Stimulated activated CD8-positive, alpha-beta memory T cell treated with anti-CD3 and anti-CD28 coated beads, Interleukin-15, amount 100 ng/mL, for 4 hours (primary cell): Measurements from ENCODE around the gene GPR155.

Experiments
- DNase-seq, 2 donors: peaks; one replicate each; pipeline ENCODE4 v3.0.0-alpha.2; 2020; ENCODE audit warnings: low read depth in 2 of 2

Gene GPR155, protein sequence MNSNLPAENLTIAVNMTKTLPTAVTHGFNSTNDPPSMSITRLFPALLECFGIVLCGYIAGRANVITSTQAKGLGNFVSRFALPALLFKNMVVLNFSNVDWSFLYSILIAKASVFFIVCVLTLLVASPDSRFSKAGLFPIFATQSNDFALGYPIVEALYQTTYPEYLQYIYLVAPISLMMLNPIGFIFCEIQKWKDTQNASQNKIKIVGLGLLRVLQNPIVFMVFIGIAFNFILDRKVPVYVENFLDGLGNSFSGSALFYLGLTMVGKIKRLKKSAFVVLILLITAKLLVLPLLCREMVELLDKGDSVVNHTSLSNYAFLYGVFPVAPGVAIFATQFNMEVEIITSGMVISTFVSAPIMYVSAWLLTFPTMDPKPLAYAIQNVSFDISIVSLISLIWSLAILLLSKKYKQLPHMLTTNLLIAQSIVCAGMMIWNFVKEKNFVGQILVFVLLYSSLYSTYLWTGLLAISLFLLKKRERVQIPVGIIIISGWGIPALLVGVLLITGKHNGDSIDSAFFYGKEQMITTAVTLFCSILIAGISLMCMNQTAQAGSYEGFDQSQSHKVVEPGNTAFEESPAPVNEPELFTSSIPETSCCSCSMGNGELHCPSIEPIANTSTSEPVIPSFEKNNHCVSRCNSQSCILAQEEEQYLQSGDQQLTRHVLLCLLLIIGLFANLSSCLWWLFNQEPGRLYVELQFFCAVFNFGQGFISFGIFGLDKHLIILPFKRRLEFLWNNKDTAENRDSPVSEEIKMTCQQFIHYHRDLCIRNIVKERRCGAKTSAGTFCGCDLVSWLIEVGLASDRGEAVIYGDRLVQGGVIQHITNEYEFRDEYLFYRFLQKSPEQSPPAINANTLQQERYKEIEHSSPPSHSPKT

DNA sequence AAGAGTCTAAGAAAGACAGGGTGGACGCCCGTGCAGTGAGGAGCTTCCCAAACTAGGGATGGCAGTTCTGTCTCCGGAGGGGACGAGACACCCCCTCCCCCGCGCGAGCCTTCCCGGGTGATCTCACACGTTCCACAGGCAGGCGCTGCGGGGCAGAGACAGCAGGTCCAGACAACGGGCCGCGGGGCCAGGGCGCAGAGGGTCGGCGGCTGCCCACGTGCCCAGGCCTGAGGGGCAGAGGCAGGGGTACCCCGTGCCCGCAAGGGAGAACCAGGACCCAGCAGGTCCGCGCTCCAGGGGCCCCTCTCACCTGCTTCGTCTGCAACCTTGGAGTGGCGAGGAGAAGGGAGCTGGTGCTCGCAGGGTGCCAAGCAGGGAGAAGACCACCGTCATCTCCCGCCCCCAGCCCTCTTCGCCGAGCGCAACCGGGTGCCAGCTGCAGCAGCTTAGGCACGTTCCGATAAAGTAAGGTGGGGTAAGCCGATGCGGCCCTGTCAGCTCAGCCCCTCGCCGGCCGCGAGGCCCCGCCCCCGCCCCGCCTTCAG lies at the start of gene GPR155:
Gene GPR155 (minus strand): TSS at position 467 of the 545 bp plus-strand sequence. CDS start 5,073 bp downstream, outside the sequence.
- DNase-seq, result no peak

DNA sequence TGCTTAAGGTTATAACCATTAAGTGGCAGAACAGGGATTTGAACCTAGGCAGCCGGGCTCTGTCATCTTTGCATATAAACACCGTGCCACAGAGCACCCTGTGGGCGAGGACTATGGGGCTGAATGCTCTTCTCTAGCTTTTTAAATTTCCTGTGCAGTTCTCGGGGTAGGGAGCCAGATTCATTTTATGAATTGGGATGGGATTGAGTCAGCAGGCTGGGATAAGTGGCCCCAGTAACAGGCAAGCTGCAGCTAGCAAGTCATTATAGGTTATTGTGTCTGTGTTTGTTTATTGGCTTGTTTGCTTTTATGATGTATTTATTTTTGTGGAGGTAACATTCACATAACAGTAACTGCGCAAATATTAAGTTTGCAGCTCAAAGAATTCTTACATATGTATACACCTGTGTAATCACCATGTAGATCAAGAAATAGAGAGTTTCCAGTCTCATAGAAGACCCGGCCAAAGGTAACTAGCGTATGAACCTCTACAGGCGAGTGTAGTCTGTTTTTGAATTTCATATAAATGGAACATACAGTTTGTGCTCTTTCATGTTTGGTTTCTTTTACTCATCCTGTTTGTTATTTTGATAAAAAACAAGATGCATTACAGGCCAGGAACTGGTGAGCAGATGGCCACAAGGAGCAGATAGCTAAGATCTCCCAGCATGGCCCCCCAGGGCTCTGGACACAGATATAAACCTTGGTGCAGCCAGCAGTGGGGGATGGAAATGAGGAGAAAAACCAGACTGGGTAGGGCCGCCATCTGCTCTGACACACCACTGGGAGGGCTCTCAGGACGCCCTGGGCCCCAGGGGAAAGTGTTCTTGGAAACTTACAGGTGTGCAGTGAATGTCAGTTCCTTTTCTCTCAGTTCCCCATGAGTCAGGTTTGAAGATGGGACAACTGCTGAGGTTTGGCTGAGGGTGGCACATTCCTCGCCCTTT lies 49.2 kb upstream of the GPR155 start:
- no peak for DNase-seq

DNA sequence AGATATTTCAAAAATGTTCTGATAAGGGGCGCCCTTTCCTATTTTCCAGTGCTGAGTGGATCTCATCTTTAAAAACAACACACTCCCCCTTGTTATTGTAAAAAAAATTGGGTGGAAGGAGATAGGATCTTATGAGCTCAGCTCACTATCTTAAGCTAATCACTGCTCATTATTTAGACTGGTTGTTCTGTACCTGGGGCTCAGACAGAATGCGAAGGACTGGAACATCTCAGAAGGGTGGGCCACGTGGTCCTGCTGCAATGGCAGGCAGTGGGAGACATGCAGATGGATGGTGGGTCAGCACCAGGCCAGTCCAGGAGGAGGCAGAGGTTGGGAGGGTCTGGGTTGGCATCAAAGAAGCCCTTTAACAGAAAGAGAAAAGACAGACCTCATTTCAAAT lies 48.3 kb upstream of the GPR155 start:
- no peak for DNase-seq

DNA sequence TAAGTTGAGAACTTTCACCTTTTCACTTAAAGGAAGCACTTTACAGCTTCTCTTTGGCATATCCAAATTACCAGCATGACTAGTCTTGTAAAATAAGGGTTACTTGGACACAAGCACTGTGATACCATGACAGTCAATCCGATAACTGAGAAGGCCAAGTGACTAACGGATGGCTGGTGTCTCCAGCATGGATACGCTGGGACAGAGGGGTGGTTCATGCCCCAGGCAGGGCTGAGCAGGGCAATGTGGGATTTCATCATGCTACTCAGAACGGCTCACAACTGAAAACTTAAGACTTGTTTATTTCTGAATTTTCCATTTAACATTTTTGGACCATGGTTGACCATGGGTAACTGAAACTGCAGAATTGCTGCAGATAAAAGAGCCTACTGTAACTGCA lies 43.1 kb upstream of the GPR155 start:
- no peak for DNase-seq

DNA sequence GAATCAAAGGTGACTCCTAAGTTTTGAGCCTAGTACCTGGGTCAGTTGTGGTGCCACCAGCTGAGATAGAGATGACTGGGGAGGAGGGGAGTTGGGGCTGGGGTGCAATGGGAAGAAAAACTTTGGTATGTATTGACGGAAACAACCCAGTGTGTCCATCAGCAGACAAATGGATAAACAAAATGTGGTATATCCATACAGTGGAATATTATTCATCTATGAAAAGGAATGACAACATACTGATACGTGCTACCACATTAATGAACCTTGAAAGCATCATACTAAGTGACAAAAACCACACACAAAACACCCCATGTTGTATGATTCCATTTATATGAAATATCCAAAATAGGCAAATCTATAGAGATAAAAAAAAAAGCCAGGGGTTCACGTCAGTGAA lies 41.1 kb upstream of the GPR155 start:
- DNase-seq, result no peak

DNA sequence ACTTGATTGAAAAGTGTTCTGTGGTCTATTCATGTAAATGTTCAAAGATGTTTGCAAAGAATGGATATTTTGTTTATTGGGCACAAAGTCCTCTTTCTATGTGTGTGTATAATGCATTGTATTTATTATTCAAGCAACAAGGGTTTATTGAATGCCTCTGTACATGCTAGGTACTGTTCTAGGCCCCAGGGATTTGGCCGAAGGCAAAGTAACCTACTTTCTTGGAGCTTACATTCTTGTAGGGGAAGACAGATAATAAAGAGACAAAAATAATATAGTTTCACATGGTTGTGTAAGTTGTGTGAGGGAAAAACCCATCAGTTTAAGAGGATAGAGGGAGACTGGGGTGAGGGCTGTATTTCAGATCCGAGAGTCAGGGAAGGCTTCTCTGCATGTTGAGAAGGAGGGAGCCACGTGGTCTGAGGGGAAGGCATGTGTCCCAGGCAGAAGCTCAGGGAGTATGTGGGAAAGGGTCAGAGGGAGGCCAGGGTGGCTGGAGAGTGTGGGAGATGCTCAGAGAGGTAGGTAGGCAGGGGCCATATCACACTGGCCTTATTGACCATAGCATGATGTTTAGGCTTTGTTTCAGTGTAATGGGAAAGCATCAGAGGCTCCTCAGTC lies 40.4 kb upstream of the GPR155 start:
- DNase-seq, result no peak

DNA sequence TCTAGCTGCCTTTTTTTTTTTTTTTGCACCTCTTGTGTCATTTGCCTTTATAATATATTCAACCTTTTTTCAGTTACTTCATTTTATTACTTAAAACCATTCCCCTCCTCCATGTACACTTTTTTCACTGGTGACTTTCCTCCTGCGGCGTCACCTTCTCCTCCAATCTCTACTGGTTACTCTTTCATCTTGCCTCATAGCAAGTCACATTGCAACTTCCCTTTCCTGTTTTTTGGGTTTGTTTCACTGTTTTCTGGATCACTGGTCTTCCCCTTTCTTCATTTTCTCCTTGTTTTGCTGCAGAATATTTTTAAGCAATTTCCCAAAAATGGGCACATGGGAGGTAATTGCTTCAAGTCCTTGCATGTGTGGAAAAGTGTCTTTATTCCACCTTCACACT lies 37.7 kb upstream of the GPR155 start:
- DNase-seq, result no peak

DNA sequence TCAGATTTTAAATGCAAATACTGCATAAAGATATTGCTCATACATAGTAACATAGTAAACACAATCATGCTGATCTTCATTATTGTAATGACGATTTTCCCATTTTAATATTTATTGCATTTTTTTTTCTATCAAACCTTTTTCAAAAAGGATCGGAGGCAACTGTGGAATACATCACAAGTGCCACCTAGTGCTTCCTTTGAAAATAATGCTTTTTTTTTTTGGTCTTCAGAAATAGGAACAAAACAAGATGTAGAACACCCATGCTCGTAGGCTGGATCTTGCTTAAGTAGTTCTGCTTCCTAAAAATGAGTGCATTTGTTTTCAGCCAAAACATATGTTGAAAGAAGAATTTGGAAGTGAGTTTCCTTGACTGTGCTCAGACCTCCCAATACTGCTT lies 35.7 kb upstream of the GPR155 start:
- DNase-seq, result no peak

DNA sequence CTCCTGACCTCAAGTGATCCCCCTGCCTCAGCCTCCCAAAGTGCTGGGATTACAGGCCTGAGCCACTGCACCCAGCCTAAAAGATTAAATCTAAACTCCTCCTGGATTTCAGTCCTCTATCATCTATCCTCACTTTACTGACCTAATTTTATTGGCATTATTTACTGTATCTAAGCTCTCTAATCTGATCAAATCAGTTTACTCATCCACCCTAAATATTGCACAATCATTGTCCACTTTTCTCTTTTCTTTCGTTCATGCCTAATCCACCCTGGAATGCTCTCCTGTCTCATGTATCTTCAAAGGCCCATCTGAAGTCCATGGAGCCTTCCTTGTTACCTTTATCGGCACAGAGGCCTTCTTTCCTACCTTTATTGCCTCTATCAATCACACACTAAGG lies 31.6 kb upstream of the GPR155 start:
- no peak for DNase-seq

DNA sequence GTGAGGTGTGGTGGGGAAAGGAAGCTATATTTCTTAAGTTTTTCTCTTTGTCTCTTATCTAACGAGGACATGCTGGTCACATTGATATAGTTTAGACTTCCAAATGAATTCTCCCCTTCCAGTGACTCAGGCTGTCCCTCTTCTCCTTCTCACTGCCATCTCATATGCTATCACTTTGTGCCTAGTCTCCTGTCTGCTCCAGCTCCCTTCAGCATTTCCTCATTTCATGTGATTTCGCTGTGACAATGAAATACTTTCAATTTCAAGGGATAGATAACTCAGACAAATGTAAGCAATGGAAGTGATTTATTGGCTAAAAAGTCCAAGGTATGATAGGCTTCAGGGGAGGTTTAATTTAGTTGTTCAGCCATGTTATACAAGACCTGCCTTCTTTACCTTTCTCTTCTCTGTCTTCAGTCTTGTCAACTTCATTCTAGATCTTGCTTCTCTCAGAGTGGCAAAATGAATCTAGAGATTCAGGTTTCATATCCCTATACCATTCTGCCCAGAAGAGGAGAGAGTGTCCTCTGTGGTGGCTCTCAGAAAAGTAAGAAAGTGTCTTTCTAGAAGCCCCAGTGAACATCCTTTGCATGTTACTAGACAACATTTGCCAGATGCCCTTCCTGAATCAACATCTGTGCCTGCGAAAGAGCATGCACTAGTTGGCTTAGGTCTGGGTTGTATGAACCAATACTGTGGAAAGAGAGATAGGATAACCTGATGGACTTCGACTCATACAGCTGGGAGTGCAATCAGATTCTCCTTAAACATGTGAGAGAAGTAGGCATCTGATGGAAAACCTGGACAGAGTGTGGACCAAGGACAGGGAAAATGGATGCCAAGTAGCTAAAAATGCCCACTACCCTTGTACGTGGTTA lies 29.9 kb upstream of the GPR155 start:
- DNase-seq, result no peak

DNA sequence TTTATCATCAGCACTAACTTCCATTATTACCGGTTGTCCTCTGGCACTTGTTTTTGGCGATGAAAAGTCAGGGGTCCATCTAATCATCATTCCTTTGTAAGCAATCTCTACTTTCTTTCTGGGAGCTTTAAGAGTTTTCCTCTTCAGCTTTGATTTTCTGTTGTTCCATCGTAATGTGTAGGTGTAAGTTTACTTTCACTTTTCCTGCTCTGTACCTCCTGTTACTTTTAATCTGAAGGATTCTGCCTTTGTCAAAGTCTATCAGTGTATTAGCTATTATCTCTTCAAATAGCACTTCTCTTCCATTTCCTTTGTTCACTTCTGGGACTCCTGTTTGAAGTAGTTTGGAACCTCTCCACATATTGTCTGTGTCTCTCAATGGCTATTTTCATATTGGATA lies 25.5 kb upstream of the GPR155 start:
- no peak for DNase-seq

DNA sequence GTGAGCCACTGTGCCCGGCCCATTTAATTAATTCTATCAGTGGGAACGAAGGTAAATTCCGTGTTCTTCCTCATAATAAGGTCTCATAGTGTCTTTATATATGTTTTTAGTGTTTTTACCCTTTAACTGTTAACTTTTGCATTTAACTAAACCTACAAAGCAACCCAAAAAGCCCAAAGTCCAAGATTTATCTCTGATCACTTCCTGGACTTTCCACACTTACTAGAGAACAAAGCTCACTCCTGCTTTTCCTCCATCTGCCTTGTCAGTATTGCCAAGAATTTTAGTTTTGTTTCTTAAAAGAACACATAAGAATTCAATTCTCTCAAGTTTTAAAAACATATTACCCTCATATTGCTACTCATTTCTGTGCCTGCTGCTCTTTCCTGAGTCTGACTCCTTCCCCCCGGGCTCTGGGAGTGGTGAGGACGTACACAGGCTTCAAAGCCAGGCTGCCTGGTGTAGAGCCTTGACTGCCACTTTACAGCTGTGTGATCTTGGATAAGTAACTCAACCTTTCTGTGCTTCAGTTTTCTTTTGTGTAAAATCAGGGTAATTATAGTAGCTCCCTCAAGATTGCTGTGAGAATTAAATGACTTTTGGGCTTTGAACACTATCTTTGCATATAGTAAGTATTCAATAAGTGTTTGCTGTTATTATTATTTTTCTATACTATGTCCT lies 24.9 kb upstream of the GPR155 start:
- no peak for DNase-seq

DNA sequence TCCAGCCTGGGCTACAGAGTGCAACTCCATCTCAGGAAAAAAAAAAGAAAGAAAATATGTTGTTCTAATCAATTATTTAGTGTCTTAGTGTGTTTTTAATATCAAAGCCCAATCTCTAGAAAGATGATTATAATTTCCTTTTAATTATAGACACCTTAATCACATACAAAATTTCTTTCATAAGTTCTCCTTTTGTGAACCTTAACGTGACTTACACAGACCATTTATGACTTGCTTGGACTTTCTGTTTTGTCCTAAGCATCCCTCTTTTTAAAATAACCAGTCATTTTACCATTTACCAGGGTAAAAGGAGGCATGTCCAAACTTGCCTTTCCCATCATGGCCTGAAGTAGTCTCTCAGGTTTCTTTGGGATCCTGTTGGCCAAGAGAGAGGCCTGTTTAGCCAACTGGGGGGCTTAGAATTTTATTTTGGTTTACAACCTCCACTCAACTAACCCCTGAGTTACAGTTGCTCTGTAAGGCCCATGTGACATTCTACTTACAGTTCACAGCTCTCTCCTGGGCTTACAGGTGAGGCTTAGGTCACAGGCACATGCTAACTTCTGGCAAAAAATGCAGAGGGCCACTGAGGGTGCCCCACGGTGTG lies 23.9 kb upstream of the GPR155 start:
- no peak for DNase-seq

DNA sequence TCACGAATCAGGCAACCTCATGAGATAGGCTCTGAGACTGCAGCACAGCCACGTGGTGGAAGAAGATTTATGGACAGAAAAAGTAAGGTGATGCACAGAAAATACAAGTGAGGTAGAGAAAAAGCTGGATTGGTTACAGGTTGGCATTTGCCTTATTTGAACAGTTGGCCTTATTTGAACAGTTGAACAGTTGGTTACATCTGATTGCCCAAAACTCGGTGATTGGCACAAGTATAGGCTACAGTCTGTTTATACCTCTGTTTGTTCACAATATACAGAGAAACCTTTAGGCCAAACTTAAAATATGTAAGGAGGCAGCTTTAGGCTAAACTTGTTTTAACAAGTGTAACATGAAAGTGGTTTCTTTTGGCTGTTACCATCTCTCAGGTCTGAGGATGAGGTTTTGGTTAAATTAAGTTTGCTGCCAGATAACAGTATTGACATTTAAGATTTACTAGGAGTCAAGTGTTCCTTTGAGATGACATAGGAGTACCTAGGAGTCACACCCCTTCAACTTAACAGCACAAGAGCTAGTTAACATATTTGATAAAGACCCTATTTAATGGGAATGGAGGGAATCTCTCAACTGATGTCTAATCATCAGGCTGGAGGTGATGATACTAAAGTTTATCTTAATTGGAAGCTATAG lies 16.5 kb upstream of the GPR155 start:
- no peak for DNase-seq

DNA sequence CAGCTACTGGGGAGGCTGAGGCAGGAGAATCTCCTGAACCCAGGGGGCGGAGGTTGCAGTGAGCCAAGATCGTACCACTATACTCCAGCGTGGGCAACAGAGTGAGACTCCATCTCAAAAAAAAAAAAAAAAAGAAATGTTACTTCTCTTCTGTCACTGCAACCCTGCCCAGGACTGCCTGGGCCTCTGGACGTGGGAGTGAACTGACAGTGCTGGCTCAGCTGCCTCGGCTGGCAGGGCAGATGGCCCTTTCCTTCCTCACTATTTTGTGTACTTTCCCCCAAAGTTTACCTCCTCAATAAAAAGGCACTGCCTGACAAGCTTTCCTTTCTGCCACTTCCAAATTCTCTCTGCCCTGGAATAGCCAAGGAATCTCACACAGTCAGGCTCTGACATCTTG lies 12.5 kb upstream of the GPR155 start:
- no peak for DNase-seq

DNA sequence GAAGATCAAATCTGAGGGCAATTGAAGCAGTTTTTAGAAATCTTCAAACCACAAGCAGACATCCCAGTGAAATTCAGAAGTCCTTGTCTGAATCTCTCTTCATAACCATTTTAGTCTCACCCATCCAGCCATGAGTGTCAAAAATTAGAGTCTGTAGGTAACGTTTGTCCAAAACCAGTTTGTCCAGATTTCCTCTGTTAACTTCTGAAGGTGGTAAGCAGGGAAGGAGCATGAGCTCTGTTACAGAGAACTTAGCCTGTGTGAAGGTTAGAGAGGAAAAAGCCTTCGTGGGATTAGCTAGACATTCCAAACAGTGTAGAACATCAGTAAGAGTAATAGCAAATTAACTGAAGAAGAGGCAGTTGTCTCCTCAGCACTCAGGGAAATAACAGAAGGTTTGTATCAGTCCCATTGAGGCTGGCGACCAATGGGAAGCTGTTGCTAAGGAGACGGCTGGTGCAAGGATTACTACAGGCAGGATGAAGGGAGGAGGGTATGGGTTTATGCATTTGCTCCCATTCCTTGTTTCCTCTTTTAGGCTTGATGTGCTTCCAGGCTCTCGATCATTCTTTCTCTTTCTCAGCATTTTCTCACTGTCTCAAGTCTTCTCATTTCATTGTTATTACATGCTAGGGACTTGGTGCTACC lies 8.7 kb upstream of the GPR155 start:
- DNase-seq, result no peak

DNA sequence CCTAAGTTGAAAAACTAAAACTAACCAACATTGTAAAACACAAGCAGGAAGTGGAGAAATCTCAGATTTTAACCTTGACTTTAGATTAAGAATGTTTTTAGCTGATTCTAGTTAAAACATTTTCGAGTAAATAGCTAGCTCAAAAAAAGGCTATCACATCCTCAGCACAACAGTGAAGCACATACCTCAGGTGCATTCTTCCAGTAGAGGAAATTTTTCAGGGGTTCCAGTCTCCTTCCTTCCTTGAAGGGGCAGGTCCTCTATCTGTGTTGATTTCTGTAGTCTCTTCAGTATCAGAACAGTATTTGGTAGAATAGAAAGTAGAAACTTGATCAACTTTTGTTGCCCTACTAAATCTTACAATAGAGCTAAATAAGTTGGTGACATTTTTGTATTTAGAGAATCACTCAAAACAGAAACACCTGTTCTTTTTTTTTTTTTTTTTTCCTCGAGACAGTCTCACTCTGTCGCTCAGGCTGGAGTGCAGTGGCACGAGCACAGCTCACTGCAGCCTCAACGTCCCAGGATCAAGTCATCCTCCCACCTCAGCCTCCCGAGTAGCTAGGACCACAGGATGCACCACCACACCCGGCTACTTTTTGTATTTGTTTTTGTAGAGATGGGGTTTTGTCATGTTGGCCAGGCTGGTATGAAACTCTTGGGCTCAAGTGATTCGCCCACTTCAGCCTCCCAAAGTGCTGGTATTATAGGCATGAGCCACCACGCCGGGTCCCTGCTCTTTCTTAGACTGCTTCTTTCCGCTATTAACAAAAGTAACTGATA lies 6.9 kb upstream of the GPR155 start:
- DNase-seq, result no peak
